GM12891 (cell line): ENCODE measurements around the gene CACNG1.

Experiments used
- POLR2A ChIP-seq: IDR thresholded peaks from 2 replicates; pipeline ENCODE4 v1.6.1; 2011; ENCODE audit warnings: low read depth, low read length, control low read depth
- POLR2AphosphoS5 ChIP-seq: IDR thresholded peaks from 2 replicates; pipeline ENCODE4 v1.6.1; 2011; ENCODE audit warnings: low read depth, low read length, control low read depth

DNA sequence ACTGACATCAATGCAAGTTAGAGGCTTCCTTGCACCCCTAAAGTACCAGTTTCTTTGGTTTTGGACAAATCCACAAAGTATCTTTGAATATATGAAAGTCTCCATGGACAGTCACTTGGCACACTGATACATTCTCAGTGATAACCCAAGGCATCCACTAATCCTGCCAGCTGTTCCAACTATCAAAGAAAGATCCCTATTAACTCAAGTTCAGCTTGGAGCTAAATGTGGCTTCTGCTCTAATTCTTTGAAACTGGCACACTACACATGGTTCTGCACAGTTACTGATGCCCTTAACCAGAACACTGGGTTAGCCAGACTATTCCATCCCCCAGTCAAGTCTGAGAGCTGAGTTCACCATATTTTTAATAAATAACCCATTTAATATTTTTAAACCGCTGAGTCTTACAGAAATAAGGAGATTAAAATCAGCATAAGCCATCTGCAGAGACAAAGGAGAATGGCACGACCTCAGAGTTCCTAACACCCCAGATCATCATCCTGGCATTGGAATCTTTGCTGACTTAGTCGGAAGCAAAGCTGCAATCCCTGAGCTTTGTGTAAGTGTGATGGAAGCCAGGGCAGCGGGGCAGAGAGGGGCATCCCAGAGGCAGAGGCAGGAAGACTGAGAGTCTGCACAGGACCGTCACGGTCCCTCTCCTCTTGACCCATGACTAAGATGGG lies 6.3 kb downstream of the CACNG1 start:
- TF ChIP-seq POLR2A (no peak), POLR2AphosphoS5 (no peak)
